H9 (cell line): Measurements from ENCODE around the gene REV1. TPM values are rescaled to one million over a fixed set of nuclear protein-coding genes. Genes with fewer than 3 reads are reported as not detected.

Experiments
- DNase-seq: peaks from one replicate; pipeline ENCODE4 v3.0.0-alpha.2; 2017
- H2AFZ ChIP-seq: one replicate; pipeline ENCODE4 v1.6.1; 2013; ENCODE audit warnings: mild to moderate bottlenecking, low read length, control low read depth, moderate library complexity
- H2AK5ac ChIP-seq: 2 replicates; pipeline ENCODE4 v1.6.1; 2013; ENCODE audit warnings: low read length, control low read depth, mixed read lengths; ENCODE audit not compliant: insufficient read length
- H2BK120ac ChIP-seq: one replicate; pipeline ENCODE4 v1.6.1; 2013; ENCODE audit warnings: low read depth, mild to moderate bottlenecking, low read length, control low read depth, inconsistent platforms; ENCODE audit not compliant: poor library complexity, severe bottlenecking
- H2BK12ac ChIP-seq: 2 replicates; pipeline ENCODE4 v1.6.1; 2013; ENCODE audit warnings: low read length, control low read depth, mixed read lengths, low read depth; ENCODE audit not compliant: insufficient read length
- H2BK15ac ChIP-seq: 2 replicates; pipeline ENCODE4 v1.6.1; 2013; ENCODE audit warnings: low read depth, low read length, control low read depth
- H2BK20ac ChIP-seq: one replicate; pipeline ENCODE4 v1.6.1; 2013; ENCODE audit warnings: low read depth, mild to moderate bottlenecking, low read length, control low read depth, inconsistent platforms; ENCODE audit not compliant: poor library complexity, severe bottlenecking
- H2BK5ac ChIP-seq: 2 replicates; pipeline ENCODE4 v1.6.1; 2013; ENCODE audit warnings: low read length, control low read depth, mixed read lengths; ENCODE audit not compliant: insufficient read length
- H3K14ac ChIP-seq: 2 replicates; pipeline ENCODE4 v1.6.1; 2013; ENCODE audit warnings: low read length, control low read depth; ENCODE audit not compliant: insufficient read depth
- H3K18ac ChIP-seq: 2 replicates; pipeline ENCODE4 v1.6.1; 2013; ENCODE audit warnings: low read depth, mild to moderate bottlenecking, mixed read lengths, low read length, control low read depth; ENCODE audit not compliant: insufficient read length
- H3K23ac ChIP-seq: 2 replicates; pipeline ENCODE4 v1.6.1; 2013; ENCODE audit warnings: low read length, control low read depth, mixed read lengths, low read depth; ENCODE audit not compliant: insufficient read length
- H3K23me2 ChIP-seq: 2 replicates; pipeline ENCODE4 v1.6.1; 2013; ENCODE audit warnings: low read depth, mild to moderate bottlenecking, mixed read lengths, low read length, control low read depth; ENCODE audit not compliant: insufficient read length, poor library complexity, severe bottlenecking
- H3K27ac ChIP-seq: 2 replicates; pipeline ENCODE4 v1.5.1; 2013; ENCODE audit warnings: low read length, control low read depth, mixed read lengths, low read depth; ENCODE audit not compliant: insufficient read length
- H3K27me3 ChIP-seq: 2 replicates; pipeline ENCODE4 v1.6.1; 2013; ENCODE audit warnings: low read length, control low read depth, inconsistent platforms; ENCODE audit not compliant: insufficient read depth
- H3K4ac ChIP-seq: 2 replicates; pipeline ENCODE4 v1.6.1; 2013; ENCODE audit warnings: low read depth, mild to moderate bottlenecking, control low read depth, inconsistent platforms, low read length, moderate library complexity
- H3K4me1 ChIP-seq: 2 replicates; pipeline ENCODE4 v1.6.1; 2013; ENCODE audit warnings: low read length, control low read depth, inconsistent platforms; ENCODE audit not compliant: insufficient read depth
- H3K4me2 ChIP-seq: 2 replicates; pipeline ENCODE4 v1.6.1; 2013; ENCODE audit warnings: low read length, control low read depth, mixed read lengths; ENCODE audit not compliant: insufficient read length, insufficient read depth
- H3K56ac ChIP-seq: 2 replicates; pipeline ENCODE4 v1.6.1; 2013; ENCODE audit warnings: low read depth, mild to moderate bottlenecking, mixed read lengths, low read length, control low read depth; ENCODE audit not compliant: insufficient read length
- H3K79me1 ChIP-seq: 2 replicates; pipeline ENCODE4 v1.6.1; 2013; ENCODE audit warnings: low read depth, mild to moderate bottlenecking, moderate library complexity, low read length, control low read depth, inconsistent platforms; ENCODE audit not compliant: insufficient read depth, poor library complexity, severe bottlenecking
- H3K79me2 ChIP-seq: 2 replicates; pipeline ENCODE4 v1.6.1; 2013; ENCODE audit warnings: low read length, control low read depth, inconsistent platforms; ENCODE audit not compliant: insufficient read depth
- H3K9ac ChIP-seq: 2 replicates; pipeline ENCODE4 v1.6.1; 2013; ENCODE audit warnings: low read length, control low read depth, mixed read lengths; ENCODE audit not compliant: insufficient read length; ENCODE audit errors: extremely low read depth
- H3K9me3 ChIP-seq: one replicate; pipeline ENCODE4 v1.6.1; 2013; ENCODE audit warnings: low read depth, low read length, inconsistent platforms; ENCODE audit not compliant: control insufficient read depth
- H3T11ph ChIP-seq: one replicate; pipeline ENCODE4 v1.6.1; 2013; ENCODE audit warnings: mild to moderate bottlenecking, low read length, control low read depth, inconsistent platforms
- H4K20me1 ChIP-seq: one replicate; pipeline ENCODE4 v1.6.1; 2013; ENCODE audit not compliant: control insufficient read depth, insufficient read length, insufficient read depth
- H4K5ac ChIP-seq: 2 replicates; pipeline ENCODE4 v1.6.1; 2013; ENCODE audit warnings: low read depth, mild to moderate bottlenecking, mixed read lengths, low read length, control low read depth; ENCODE audit not compliant: insufficient read length
- H4K8ac ChIP-seq: replicated peaks from 2 replicates; pipeline ENCODE4 v1.6.1; 2013; ENCODE audit warnings: low read length, control low read depth, mixed read lengths, low read depth; ENCODE audit not compliant: insufficient read length
- H4K91ac ChIP-seq: 2 replicates; pipeline ENCODE4 v1.6.1; 2013; ENCODE audit warnings: low read depth, mild to moderate bottlenecking, moderate library complexity, mixed read lengths, low read length, control low read depth; ENCODE audit not compliant: insufficient read length
- H3K27ac Mint-ChIP-seq, 3 experiments: 2 replicates in 2 of 3; 3 replicates in 1 of 3; pipeline ENCODE4 v1.8.0; 2020 to 2021; ENCODE audit warnings: mixed read lengths in 3 of 3, mild to moderate bottlenecking in 1 of 3, moderate library complexity in 1 of 3
- H3K27me3 Mint-ChIP-seq: 2 replicates; pipeline ENCODE4 v1.8.0; 2021; ENCODE audit warnings: low read depth, mild to moderate bottlenecking, moderate library complexity, mixed read lengths
- H3K36me3 Mint-ChIP-seq, 3 experiments: 2 replicates in 2 of 3; 3 replicates in 1 of 3; pipeline ENCODE4 v1.8.0; 2020 to 2021; ENCODE audit warnings: low read depth in 3 of 3, mixed read lengths in 3 of 3; ENCODE audit not compliant: insufficient read depth in 1 of 3
- H3K4me1 Mint-ChIP-seq, 2 experiments: 2 replicates each; pipeline ENCODE4 v1.8.0; 2020; ENCODE audit warnings: mixed read lengths in 2 of 2
- H3K4me3 Mint-ChIP-seq, 2 experiments: 2 replicates in 1 of 2; 3 replicates in 1 of 2; pipeline ENCODE4 v1.8.0; 2020 to 2021; ENCODE audit warnings: mild to moderate bottlenecking in 2 of 2, mixed read lengths in 2 of 2, moderate library complexity in 1 of 2
- H3K9me3 Mint-ChIP-seq, 2 experiments: 2 replicates in 1 of 2; 3 replicates in 1 of 2; pipeline ENCODE4 v1.8.0; 2020; ENCODE audit warnings: mild to moderate bottlenecking in 2 of 2, mixed read lengths in 2 of 2, moderate library complexity in 1 of 2
- CTCF ChIP-seq: fragments of 200-600 bp; sonication (generic); conservative IDR thresholded peaks from 3 replicates; pipeline ENCODE4 v1.8.0; 2021; ENCODE audit warnings: antibody characterized with exemption, mild to moderate bottlenecking
- WGBS: extraction: QIAGEN DNeasy Blood & Tissue Kit; methylation state at CpG from one replicate; pipeline ENCODE4 v1.1.7; 2013; ENCODE audit warnings: missing lambda C conversion rate, low lambda C conversion rate, mixed read lengths; ENCODE audit not compliant: insufficient read length; ENCODE audit errors: extremely low coverage; 5-methylcytosine and 5-hydroxymethylcytosine counted together
- total RNA-seq: library from RNA; stranded (reverse); gene quantifications from 2 replicates; pipeline ENCODE4 v1.2.1, GENCODE V29; 2021

REV1 gene
- total RNA-seq, 1 experiment from 2014 or later: 41.6 TPM

- no peak overlapping the region for H2BK120ac ChIP-seq
- peaks cover 48% of the 10 kb centered on the region for H3K79me2 ChIP-seq
- H3K4me2 ChIP-seq: no peak overlapping the region
- H3K27ac ChIP-seq: no peak overlapping the region
- no peaks in the 10 kb centered on the region for H4K20me1 ChIP-seq
- Mint-ChIP-seq H3K36me3 (peaks cover 0 to 4% (median 4%) of the 10 kb centered on the region in 3 experiments; a peak in 4 of 7 replicates), H3K9me3 (no peaks in the 10 kb centered on the region), H3K27ac (peak overlapping the region in 2 of 3 experiments; percentile 73 to 84; a peak in 3 of 7 replicates), H3K4me3 (no peak overlapping the region), H3K27me3 (no peaks in the 10 kb centered on the region), H3K4me1 (peaks cover 39 to 40% of the 10 kb centered on the region in 2 experiments)
- H2AFZ ChIP-seq: no peak overlapping the region
- H3K18ac ChIP-seq: no peak overlapping the region
- H3K9ac ChIP-seq: no peak overlapping the region
- H3K4ac ChIP-seq: no peak overlapping the region
- no peaks in the 10 kb centered on the region for H3K9me3 ChIP-seq
- no CpG with 5 or more reads among the region's 6 CpGs for WGBS
- peak overlapping the region; percentile 57 for H2AK5ac ChIP-seq
- no peak overlapping the region for H3K23ac ChIP-seq
- H4K5ac ChIP-seq: no peak overlapping the region
- H3K27me3 ChIP-seq: no peaks in the 10 kb centered on the region
- no peak overlapping the region for H4K8ac ChIP-seq
- no peak overlapping the region for H3K56ac ChIP-seq
- no peak overlapping the region for H2BK12ac ChIP-seq
- no peak overlapping the region for H2BK20ac ChIP-seq
- no peak for TF ChIP-seq CTCF
- peaks cover 5% of the 10 kb centered on the region for H3K4me1 ChIP-seq
- H3T11ph ChIP-seq: no peak overlapping the region
- DNase-seq: no peak
- no peak overlapping the region for H4K91ac ChIP-seq
- H3K23me2 ChIP-seq: no peaks in the 10 kb centered on the region
- H3K79me1 ChIP-seq: peaks cover 3% of the 10 kb centered on the region
- no peak overlapping the region for H3K14ac ChIP-seq
- H2BK5ac ChIP-seq: no peak overlapping the region
- no peak overlapping the region for H2BK15ac ChIP-seq
Observed at GRCh38 chr2:99477054-99477453, 12.8 kb downstream of the REV1 start.
